EH (cell line): ENCODE measurements around the gene CALML6.

Experiments used
- DNase-seq: peaks from one replicate; pipeline ENCODE4 v3.0.0-alpha.2; 2015; ENCODE audit warnings: low read depth

Gene CALML6

DNA sequence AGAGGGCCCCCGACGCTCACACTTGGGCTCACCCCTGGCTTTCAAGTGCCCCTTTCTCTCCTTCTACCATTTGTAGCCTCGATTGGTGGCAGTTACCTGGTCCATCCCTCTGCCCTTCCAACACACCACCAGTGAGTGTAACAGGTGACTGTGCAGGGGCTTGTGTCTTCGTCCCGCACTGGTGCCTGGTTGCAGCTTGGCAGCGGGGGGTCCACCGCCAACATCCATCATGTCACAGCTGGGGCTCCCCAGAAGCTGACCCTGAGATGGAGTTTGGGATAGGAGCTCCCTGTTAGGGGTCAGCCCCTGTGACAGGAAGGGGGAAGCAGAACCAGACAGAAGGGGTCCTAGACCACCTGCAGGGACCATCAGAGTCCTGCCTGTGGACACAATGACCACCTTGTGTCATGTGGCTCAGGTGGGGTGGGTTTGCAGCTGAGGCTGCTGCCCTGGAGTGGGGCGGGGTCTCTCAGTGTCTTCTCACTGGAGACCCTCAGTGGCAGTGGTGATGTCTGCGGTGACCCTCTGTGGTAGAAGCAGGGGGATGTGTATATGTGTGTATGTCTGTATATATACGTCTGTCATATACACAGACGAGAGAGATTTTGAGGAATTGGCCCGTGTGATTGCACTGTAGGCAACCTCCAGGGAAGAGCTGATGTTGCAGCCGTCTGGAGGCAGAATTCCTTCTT lies 3.6 kb upstream of the CALML6 start:
- DNase-seq: no peak

- no peak for DNase-seq
Observed at GRCh38 chr1:1914101-1914970, 724 bp upstream of the CALML6 start.

GRCh38 chr1:1915911-1916840 lies 1.1 kb downstream of the CALML6 start:
- no peak for DNase-seq

DNA sequence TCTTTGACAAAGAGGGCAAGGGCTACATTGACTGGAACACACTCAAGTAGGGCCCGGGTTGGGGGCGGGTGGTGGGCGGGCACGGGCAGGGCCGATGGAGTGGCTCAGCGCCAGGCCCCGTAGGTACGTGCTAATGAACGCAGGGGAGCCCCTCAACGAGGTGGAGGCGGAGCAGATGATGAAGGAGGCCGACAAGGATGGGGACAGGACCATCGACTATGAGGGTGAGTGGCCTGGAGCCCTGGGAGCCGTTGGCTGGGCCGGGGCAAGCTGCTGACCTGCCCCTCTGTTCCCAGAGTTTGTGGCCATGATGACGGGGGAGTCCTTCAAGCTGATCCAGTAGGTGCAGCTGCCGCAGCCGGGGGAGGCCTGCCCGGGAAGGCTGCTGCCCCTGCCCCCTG lies 1.8 kb downstream of the CALML6 start:
- DNase-seq: no peak

DNA sequence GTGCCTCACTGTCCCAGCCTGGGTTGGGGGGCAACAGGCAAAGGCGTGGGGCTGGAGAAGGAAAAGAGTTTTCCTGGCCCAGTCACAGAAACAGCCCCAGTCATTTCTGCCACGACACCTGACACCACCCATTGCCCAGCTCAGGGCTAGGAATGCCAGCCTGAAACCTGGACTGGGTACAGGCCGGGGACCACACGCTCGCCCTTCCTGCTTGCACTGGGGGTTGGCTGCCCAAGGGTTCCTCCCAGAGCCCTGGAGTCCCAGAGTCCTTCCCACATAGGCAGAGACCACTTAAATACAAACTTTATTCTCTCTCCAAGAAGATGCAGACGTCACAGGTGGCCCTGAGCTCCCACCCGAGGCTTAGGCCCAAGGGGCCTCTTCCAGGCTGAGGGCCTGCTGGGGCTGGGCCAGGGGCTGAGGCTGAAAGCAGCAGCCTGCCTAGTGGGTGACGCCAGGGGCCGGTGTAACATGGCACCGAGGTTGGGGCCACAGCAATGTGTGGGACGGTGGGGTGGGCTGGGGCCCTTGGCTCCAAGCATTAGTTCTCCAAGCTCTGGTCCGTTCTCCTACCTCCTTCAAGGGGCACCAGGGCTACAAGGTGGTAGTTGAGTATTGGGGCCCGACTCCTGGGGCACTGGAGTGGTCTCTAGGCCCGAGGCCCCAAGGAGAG lies 2.4 kb downstream of the CALML6 start:
- DNase-seq: no peak

DNA sequence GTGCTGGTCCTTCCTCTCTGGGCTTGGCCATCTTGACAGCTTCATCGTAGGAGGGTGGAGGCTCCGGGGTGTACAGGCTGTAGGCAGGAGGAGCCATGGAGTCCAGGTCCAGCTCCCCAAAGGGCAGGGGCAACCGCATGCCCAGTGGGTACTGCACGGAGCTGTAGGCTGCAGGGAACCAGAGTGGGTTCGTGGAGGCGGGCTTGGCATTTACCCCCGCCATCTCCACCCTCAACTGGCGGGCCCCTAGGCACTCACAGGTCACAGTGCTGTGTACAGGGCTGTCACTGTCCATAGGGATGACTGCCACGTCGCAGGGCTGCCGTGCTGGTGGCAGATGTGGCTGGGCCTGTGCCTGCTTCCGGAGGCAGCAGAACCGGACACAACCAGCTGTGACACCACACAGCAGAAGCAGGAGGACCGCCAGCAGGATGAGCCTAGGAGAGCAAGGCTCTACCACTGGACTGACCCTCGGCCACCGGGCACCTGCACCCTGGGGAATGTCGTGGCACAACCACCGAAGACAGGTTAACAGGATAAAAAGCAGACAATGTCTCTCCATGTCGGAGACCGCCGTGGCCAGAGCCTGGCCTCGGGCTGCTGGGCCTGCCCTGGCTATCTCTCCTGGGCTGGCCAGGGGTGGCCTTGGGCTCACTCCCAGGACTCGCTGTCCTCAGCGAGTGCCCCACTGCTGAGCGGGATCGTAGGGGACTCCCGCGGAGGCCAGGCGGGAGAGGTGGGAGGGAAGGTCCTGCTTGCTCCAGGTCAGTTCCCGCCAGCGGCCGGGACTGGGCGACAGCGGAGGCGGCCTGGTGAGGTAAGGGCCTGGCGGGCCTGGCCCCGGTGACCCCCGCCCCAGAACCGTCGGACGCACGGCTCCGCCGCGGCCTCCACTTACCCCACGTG lies 3.2 kb downstream of the CALML6 start:
- DNase-seq: no peak

DNA sequence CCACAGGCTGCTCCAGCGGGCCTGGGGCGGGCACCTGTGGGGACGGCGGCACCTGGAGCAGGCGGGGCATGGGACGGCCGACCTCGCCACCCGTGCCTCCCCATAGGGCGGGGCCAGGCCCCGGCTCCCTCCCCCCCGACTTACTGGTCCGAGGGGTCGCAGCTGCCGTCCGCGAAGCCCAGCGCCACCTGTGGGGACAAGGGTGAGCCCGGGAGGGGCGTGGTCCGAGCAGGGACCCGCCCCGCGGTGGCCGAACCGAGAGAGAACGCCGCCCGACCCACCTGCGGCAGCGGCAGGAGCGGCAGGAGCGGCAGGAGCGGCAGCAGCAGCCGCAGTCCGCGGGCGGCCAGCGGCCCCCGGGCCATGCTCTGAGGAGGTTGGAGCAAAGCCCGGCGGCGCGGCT lies 3.8 kb downstream of the CALML6 start, which contains the start of gene TMEM52:
TSS of gene TMEM52 (minus strand) at position 379 of the 403 bp plus-strand sequence. CDS start at position 365, 14 bp downstream.
- DNase-seq: no peak

DNA sequence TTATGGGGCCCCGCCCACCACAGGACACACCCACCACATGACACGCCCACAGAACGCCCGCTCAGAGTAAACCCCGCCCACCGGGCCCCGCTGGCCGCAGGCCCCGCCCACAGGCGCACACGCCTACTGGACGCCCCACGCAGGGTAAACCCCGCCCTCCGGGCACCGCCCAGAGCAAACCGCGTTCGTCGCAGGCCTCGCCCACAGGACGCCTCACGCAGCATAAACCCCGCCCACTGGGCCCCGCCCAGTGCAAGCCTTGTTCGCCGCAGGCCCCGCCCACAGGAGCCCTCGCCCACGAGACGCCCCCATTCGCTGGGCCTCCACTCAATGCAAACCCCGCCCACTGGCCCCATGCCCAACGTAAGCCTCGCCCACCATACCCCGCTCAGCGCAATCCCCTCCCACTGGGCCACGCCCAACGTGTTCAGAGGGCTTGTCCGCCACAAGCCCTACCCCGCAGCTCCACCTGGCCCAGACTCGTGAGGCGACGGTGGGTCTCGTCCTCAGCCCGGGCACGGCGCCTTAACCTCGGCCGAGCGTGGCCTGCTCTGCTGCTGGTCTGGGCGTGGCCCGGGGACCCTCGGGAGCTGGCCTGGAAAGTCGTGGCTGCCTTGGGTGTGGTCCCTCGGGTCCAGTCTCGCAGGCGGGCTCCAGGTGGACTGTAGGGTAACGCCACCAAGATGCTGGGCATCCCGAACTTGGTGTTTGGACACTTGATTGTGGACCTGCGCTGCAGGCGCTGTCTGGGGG lies 4.4 kb downstream of the CALML6 start:
- peak; percentile 96 for DNase-seq

DNA sequence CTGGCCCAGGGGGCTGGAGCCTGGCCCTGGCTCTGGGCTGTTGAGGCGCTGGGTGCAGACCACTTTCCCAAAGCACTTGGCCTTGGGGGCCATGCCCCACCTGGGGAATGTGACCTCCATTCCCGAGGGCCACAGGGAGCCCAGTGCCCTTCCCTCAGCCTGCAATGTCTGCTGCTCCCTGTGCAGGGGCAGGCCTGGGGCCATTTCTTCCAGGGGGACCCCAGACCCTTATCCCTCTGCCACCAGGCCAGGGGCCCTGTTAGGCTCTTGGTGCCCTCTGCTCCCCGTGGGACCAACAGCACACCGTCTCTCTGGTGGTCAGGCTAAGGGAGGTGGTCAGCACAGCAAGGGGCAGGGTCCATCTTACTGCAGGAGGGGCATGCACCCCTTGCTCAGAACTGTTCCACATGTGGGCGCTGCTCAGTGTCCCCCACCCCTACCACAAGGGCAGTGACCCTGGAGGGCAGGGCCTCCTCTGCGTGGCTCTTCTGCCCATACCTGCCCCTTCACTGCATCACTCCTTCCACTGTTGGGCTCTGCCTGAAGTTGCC lies 5.1 kb downstream of the CALML6 start:
- no peak for DNase-seq

DNA sequence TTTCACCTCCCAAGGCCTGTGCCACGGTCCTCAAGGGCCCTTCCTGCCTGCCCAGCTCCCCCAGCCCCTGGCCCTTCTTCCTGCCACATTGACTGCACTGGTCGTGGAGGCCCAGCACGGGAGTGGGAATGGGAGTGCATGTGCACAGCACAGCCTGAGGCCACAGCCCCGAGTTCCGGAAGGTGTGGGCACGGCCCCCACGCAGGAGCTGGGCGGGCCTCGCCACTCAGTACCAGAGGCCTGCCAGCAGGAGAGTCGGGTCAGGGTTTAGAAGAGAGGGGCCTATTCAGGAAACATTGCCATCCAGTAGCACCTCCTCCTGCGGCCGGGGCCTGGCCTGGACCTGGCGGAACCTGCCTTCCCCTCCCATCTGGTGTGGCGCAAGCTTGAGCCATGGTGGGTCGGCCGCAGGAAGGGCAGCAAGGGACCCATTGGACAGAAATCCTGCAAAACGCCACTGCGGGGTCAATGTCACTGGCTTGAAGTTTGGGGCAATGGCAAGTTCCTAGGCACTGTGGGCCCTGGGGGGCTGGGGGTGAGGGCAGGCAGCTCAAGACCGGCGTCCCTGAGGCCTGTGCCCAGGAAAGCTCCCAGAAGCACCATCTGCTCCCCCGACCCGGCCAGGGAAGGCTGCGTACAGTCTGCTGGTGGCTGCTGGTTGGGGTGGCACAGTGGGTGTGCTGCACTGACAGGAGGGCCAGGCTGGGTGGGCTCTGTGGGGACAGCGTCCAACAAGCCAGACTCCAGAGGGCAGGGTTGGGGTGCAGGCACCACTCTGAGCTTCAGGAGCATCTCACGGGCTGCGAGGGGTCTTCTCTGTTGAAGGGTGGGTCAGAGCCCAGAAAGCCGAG lies 5.8 kb downstream of the CALML6 start:
- no peak for DNase-seq

- DNase-seq: no peak
Observed at GRCh38 chr1:1921459-1921862, 6.4 kb downstream of the CALML6 start.

GRCh38 chr1:1921901-1922701 lies 7.0 kb downstream of the CALML6 start:
- DNase-seq: no peak

- DNase-seq: no peak
Observed at GRCh38 chr1:1922702-1922955, 7.6 kb downstream of the CALML6 start.

DNA sequence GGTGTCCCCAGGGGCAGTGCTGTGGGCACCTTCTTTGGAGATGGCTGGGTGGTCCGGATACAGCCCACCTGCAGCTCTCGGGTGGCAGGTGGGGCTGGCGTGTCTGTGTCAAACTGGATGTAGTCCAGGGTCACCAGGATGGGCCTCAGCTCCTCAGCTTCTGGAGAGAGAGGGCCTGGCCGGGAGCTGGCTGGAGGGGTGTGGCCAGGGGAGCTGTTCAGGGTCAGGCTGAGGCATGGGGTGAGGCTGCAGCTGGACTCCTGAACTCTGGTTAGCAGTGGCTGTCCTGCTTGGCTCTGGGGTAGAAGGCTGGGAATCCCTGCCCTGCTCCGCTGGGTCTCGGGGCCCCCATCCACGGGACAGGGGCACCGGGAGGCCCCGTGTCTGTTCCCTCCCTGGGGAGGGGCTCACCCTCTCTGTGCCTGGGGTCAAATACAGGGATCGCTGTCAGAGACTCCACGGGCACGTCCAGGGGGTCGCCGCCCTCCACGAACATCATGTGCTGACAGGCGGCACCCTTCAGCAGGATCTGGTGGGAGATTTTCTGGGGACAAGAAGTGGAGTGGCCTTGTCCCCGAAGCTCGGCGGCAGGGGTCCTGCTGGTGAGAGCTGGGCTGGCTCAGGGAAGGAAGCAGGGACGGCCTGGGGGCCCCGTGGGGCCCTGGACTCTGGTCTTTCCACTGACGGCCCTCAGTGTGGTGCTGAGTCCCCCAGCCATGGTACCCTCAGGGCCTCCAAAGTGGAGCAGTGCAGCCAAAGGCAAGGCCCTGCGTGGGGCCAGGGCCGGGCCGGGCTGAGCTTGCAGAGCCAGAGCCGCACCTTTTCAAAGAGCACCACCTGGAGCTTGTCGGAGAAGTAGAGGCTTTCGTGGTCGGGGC lies 8.1 kb downstream of the CALML6 start:
- no peak for DNase-seq

DNA sequence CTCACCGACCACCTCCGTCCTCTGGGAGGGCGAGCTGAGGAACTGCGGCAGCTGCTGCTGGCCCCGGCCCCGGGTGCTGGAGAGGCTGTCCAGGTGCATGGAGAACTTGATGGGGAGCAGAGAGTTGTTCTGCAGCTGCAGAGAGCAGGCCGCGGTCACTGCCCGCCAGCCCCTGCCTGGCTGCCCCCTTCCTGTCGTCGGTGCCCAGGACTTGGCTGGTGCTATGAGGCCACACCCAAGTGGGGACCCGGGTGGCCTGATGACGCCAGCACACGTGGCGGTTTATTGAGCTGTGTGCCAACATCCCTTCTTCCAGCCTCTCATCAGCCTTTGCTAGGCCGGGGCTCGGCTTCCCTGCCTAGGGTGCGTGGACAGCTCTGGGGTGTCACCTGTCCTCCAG lies 9.3 kb downstream of the CALML6 start:
- no peak for DNase-seq

- no peak for DNase-seq
Observed at GRCh38 chr1:1924849-1925248, 9.8 kb downstream of the CALML6 start.
